GM18526 (cell line): ENCODE results near the gene DDX31.

Experiments used
- POLR2A ChIP-seq: IDR thresholded peaks from 3 replicates; pipeline ENCODE4 v1.6.1; 2011; ENCODE audit not compliant: insufficient read length; ENCODE audit errors: extremely low read depth

The DDX31 gene

GRCh38 chr9:132582786-132583583 lies 86.8 kb downstream of the DDX31 start:
- no peak for TF ChIP-seq POLR2A

- no peak for TF ChIP-seq POLR2A
Measured at GRCh38 chr9:132582276-132582785, 87.5 kb downstream of the DDX31 start, which contains the start of gene BARHL1. Gene BARHL1 (plus strand): TSS chr9:132582606. CDS start chr9:132582798, 192 bp downstream.

- TF ChIP-seq POLR2A = no peak
Measured at GRCh38 chr9:132579427-132579798, 90.4 kb downstream of the DDX31 start.

- no peak for TF ChIP-seq POLR2A
Measured at GRCh38 chr9:132578367-132578932, 91.3 kb downstream of the DDX31 start.

GRCh38 chr9:132577119-132577518 lies 92.7 kb downstream of the DDX31 start:
- TF ChIP-seq POLR2A = no peak

GRCh38 chr9:132575811-132576210 lies 94.0 kb downstream of the DDX31 start:
- TF ChIP-seq POLR2A = no peak

GRCh38 chr9:132575005-132575609 lies 94.7 kb downstream of the DDX31 start:
- TF ChIP-seq POLR2A = no peak

- no peak for TF ChIP-seq POLR2A
Measured at GRCh38 chr9:132572921-132573320, 96.9 kb downstream of the DDX31 start.

GRCh38 chr9:132571806-132572600 lies 97.8 kb downstream of the DDX31 start:
- no peak for TF ChIP-seq POLR2A

GRCh38 chr9:132564526-132564925 lies 105.3 kb downstream of the DDX31 start:
- no peak for TF ChIP-seq POLR2A

- TF ChIP-seq POLR2A = no peak
Measured at GRCh38 chr9:132562306-132562573, 107.5 kb downstream of the DDX31 start.

- no peak for TF ChIP-seq POLR2A
Measured at GRCh38 chr9:132560616-132561202, 109.1 kb downstream of the DDX31 start.

- no peak for TF ChIP-seq POLR2A
Measured at GRCh38 chr9:132559711-132560110, 110.1 kb downstream of the DDX31 start.

- no peak for TF ChIP-seq POLR2A
Measured at GRCh38 chr9:132557159-132557558, 112.6 kb downstream of the DDX31 start.

- no peak for TF ChIP-seq POLR2A
Measured at GRCh38 chr9:132556714-132557113, 113.1 kb downstream of the DDX31 start.
